ENCODE results near the gene SCGB3A1. TPM values are rescaled to one million over a fixed set of nuclear protein-coding genes. Genes with fewer than 3 reads are reported as not detected.

SCGB3A1 gene
- total and polyA plus RNA-seq, 7 donors: 0.46 TPM; not detected in 6

DNA sequence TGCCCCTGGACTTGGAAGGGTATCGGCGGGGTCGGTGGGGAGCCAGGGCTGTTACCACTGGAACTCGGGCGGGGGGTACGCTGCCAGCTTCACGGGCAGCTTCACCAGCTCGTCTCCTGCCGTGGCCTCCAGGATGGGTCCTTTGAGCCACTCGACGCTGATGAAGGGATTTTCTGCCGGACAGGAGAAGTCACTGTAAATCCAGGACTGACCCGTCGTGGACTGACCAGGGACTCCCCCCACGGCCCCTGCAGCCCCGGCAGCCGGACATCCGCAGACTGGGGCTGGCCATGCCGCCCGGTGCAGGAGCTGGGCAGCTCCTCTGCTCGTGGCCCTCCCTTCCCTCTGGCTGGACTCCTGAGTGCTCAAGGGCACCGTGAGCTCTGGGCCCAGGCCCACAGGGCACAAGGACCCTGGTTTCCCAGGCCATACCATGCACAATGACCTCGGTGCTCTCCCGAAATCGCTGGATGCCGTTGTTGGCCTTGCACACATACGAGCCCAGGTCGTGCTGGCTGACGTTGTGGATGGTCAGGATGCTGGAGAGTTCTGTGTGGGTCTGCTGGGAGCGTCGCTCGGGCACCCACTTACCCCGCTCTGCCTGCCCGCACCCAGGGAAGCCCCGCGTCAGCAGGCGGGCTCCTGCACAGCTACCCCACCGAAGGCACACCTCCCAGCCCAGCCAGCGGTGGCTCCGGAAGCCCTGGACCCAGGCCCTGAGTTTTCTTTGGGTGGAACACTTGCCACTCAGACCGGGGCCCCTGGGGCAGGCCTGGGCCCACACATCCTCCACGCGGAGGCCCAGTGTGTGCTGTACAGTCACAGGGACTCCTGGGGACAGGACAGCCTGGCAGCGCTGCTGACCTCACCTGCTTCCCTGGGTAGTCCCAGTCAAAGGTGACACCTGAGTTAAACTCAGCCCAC is 37.8 kb upstream of the SCGB3A1 start:
- H3K9me3 ChIP-seq: no peaks in the 10 kb centered on the region
- intact Hi-C loops (cut with DNase I): no loop called here
- H3K36me3 ChIP-seq (ENCODE audit: insufficient read depth in 1 of 2, low read depth in 1 of 2): no peaks in the 10 kb centered on the region
- no peaks in the 10 kb centered on the region for H3K4me1 ChIP-seq
- no peak overlapping the region for H3K27ac ChIP-seq
- H3K27me3 ChIP-seq (ENCODE audit: insufficient read depth in 3 of 3, low read length in 2 of 3): peaks cover 0 to 5% (median 3%) of the 10 kb centered on the region in 3 donors
- 84 to 88% (median 85%) methylated on average over 41 to 44 of the region's 44 CpGs for WGBS, 3 donors
- ATAC-seq: no peak
- no peak overlapping the region for H3K4me3 ChIP-seq
- TF ChIP-seq, protein P1, sequence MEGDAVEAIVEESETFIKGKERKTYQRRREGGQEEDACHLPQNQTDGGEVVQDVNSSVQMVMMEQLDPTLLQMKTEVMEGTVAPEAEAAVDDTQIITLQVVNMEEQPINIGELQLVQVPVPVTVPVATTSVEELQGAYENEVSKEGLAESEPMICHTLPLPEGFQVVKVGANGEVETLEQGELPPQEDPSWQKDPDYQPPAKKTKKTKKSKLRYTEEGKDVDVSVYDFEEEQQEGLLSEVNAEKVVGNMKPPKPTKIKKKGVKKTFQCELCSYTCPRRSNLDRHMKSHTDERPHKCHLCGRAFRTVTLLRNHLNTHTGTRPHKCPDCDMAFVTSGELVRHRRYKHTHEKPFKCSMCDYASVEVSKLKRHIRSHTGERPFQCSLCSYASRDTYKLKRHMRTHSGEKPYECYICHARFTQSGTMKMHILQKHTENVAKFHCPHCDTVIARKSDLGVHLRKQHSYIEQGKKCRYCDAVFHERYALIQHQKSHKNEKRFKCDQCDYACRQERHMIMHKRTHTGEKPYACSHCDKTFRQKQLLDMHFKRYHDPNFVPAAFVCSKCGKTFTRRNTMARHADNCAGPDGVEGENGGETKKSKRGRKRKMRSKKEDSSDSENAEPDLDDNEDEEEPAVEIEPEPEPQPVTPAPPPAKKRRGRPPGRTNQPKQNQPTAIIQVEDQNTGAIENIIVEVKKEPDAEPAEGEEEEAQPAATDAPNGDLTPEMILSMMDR (IDR thresholded peaks at IDR 0.05): no peak
- DNase-seq: no peak

DNA sequence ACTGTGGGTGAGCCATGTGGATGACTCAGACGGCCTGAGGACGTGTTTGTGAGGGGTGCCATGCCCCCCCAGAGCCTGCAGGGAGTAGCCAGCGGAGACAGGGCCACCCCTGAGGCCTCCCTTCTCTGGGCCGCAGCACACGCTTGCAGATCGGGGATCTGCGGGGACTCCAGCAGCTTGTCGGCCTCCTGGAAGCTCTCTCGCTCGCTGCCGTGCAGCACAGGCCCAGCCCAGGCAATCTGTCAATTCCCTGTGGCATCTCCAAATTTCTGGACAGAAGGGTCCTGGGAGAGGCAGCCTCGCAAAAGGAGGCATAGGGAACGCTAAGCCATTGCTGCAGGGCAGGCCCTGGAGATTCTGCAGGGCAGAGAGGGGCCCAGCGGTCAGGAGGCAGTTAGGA is 36.9 kb upstream of the SCGB3A1 start:
- H3K4me1 ChIP-seq: no peaks in the 10 kb centered on the region
- intact Hi-C loops (cut with DNase I): no loop called here
- TF ChIP-seq, protein P1 (IDR thresholded peaks at IDR 0.05): no peak
- no peaks in the 10 kb centered on the region for H3K36me3 ChIP-seq (ENCODE audit: insufficient read depth in 1 of 2, low read depth in 1 of 2)
- ATAC-seq (no peak), DNase-seq (no peak)
- no peak overlapping the region for H3K4me3 ChIP-seq
- no peaks in the 10 kb centered on the region for H3K9me3 ChIP-seq
- WGBS, 3 donors: 76 to 83% (median 79%) methylated on average over 13 to 14 of the region's 14 CpGs
- H3K27me3 ChIP-seq (ENCODE audit: insufficient read depth in 3 of 3, low read length in 2 of 3): peaks cover 0 to 5% (median 3%) of the 10 kb centered on the region in 3 donors
- H3K27ac ChIP-seq: no peak overlapping the region

DNA sequence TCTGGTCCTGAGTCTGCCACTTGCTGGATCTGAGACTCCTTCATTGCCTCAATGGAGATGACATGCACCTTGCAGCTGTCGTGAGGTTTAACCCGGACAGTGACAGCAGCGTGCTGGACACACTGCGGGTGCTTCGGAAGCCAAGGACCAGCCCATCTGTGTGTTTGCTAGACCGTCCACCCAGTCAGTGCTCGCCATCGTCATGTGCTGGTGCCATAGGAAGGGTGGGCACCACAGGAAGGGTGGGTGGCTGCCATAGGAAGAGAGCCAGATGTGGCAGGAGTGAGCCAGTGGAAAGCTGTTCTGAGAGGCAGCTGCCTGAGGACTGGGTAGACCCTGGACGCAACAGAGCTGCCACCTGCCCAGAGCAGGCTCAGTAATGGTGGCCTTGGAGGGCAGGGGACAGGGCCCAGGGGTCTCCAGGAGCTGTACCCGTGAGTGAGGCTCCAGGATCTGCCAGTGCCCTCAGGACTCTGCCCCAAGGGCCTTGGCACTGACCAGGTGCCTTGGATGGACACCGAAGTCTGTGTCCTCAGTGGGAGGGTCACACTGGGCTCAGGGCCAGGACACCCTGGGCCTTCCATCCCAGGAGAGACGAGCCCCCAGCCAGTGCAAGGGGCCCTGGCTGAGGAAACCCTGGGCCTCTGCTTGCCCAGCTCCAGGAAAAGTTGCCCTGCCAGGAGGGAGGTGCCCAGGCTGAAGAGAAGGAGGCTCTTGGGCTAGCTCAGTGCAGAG is 36.3 kb upstream of the SCGB3A1 start:
- no peaks in the 10 kb centered on the region for H3K36me3 ChIP-seq (ENCODE audit: insufficient read depth in 1 of 2, low read depth in 1 of 2)
- H3K27me3 ChIP-seq (ENCODE audit: insufficient read depth in 3 of 3, low read length in 2 of 3): peaks cover 0 to 5% (median 3%) of the 10 kb centered on the region in 3 donors
- DNase-seq (no peak), ATAC-seq (no peak)
- TF ChIP-seq, protein P1 (IDR thresholded peaks at IDR 0.05): no peak
- H3K27ac ChIP-seq: no peak overlapping the region
- H3K9me3 ChIP-seq: no peaks in the 10 kb centered on the region
- no peak overlapping the region for H3K4me3 ChIP-seq
- 39 to 51% (median 40%) methylated on average over 12 of the region's 12 CpGs for WGBS, 3 donors
- intact Hi-C loops (cut with DNase I): no loop called here
- no peaks in the 10 kb centered on the region for H3K4me1 ChIP-seq

DNA sequence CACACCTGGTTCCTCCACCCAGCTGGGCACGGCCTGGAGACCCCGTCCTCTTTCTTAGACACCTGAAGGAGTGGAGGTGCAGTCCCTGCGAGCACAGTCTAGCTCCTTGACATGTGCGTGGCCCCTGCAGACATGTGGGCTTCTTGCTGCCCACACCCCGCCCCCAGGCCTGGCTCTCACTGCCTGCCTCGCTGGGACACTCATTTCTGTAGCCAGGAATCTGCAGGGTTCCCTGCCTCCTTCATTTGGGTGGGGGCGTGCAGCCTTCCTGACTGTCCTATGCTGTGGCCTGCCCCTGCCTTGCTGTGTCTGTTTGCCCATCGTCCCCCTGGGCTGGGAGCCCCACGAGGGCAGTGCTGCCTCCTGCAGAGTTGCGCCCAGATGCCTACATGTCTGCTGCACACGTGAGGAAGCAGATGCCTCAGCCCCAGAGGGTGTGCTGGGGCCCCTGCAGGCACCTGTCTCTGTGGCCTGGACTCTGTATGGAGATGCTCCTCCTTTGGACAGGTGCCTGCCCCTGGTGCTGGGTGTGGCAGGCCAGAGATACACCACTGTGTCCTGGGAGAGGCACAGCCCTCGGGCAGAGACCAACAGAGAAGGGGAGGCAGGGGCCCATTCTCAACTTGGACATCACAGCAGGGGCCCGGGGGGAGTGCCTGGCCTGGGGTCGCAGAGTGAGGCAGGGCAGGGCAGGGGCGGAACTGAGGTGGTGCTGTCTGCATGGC is 35.5 kb upstream of the SCGB3A1 start:
- Histone ChIP-seq H3K4me1 (no peaks in the 10 kb centered on the region), H3K36me3 (ENCODE audit: insufficient read depth in 1 of 2, low read depth in 1 of 2) (no peaks in the 10 kb centered on the region), H3K27me3 (ENCODE audit: insufficient read depth in 3 of 3, low read length in 2 of 3) (peaks cover 0 to 5% (median 3%) of the 10 kb centered on the region in 3 donors), H3K27ac (no peak overlapping the region), H3K9me3 (no peaks in the 10 kb centered on the region), H3K4me3 (no peak overlapping the region)
- DNase-seq: no peak
- 59 to 66% (median 66%) methylated on average over 12 to 15 of the region's 15 CpGs for WGBS, 3 donors
- no peak for ATAC-seq
- intact Hi-C loops (cut with DNase I): no loop called here
- TF ChIP-seq, protein P1 (IDR thresholded peaks at IDR 0.05): no peak
